ENCODE measurements around the gene EXOG. TPM values are rescaled to one million over a fixed set of nuclear protein-coding genes. Genes with fewer than 3 reads are reported as not detected.

The EXOG gene
- total RNA-seq, 4 donors from 2014 or later = 6.2 to 22.8 (median 13.8) TPM

DNA sequence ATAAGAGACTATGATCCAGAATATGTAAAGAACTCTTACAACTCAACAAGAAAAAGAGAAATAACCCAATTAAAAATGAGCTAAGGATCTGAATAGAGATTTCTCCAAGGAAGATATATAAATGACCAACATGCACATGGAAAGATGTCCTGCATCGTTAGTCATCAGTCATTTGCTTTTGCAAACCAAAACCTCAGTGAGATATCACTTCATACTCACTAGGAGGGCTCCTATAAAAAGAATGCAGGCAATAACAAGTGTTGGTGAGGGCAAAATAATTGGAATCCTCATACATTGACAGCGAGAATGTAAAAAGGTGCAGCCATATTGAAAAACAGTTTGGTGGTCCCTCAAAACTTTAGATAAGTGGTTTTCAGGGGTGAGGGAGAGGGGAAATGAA lies 56.9 kb downstream of the EXOG start:
- no peak overlapping the region for H3K27ac ChIP-seq
- H3K9me3 ChIP-seq = no peaks in the 10 kb centered on the region
- intact Hi-C loops (cut with DNase I; ENCODE audit: low total_unique reads) = no loop called here
- no peak for TF ChIP-seq POLR2A (IDR thresholded peaks at IDR 0.05)
- TF ChIP-seq, protein P1, sequence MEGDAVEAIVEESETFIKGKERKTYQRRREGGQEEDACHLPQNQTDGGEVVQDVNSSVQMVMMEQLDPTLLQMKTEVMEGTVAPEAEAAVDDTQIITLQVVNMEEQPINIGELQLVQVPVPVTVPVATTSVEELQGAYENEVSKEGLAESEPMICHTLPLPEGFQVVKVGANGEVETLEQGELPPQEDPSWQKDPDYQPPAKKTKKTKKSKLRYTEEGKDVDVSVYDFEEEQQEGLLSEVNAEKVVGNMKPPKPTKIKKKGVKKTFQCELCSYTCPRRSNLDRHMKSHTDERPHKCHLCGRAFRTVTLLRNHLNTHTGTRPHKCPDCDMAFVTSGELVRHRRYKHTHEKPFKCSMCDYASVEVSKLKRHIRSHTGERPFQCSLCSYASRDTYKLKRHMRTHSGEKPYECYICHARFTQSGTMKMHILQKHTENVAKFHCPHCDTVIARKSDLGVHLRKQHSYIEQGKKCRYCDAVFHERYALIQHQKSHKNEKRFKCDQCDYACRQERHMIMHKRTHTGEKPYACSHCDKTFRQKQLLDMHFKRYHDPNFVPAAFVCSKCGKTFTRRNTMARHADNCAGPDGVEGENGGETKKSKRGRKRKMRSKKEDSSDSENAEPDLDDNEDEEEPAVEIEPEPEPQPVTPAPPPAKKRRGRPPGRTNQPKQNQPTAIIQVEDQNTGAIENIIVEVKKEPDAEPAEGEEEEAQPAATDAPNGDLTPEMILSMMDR (IDR thresholded peaks at IDR 0.05) = no peak
- H3K4me1 ChIP-seq = no peaks in the 10 kb centered on the region
- DNase-seq = no peak
- no peaks in the 10 kb centered on the region for H3K36me3 ChIP-seq
- no peaks in the 10 kb centered on the region for H3K27me3 ChIP-seq
- H3K4me3 ChIP-seq = no peak overlapping the region

DNA sequence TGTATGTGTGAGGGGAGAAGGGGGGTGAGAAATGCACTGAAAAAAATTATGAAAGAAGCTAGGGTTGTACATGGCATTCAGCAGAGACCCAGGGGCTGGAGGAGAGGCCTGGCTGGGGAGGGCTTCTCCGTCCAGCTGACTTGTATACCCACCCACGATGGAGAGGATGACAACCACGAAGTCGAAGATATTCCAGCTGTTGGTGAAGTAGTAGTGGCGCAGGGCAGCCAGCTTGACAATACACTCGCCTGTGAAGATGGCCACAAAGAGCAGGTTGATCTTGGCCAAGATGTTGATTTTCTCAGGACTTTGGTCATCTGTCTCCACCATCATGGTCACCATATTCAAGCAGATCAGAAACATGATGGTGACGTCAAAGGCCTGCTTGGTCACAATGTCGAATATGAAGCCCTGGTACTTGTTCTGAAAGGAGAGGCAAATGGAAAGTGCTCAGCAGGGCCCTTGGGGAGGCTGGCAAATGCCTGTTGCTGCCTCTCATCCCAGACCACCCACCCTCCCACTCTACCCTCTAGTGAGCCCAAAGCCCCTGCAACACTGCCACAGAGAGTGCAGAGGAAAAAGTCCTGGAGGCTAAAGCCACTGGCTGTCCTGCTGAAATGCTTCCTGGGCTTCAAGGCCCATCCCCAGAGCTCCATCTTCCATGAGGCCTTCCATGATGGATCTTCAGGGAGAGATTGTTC lies 58.1 kb downstream of the EXOG start:
- no peaks in the 10 kb centered on the region for H3K27me3 ChIP-seq
- H3K4me1 ChIP-seq = no peaks in the 10 kb centered on the region
- H3K27ac ChIP-seq = no peak overlapping the region
- no peak overlapping the region for H3K4me3 ChIP-seq
- H3K9me3 ChIP-seq = no peaks in the 10 kb centered on the region
- intact Hi-C loops (cut with DNase I; ENCODE audit: low total_unique reads) = no loop called here
- no peaks in the 10 kb centered on the region for H3K36me3 ChIP-seq
- TF ChIP-seq, protein P1 (IDR thresholded peaks at IDR 0.05) = no peak
- no peak for TF ChIP-seq POLR2A (IDR thresholded peaks at IDR 0.05)
- no peak for DNase-seq

DNA sequence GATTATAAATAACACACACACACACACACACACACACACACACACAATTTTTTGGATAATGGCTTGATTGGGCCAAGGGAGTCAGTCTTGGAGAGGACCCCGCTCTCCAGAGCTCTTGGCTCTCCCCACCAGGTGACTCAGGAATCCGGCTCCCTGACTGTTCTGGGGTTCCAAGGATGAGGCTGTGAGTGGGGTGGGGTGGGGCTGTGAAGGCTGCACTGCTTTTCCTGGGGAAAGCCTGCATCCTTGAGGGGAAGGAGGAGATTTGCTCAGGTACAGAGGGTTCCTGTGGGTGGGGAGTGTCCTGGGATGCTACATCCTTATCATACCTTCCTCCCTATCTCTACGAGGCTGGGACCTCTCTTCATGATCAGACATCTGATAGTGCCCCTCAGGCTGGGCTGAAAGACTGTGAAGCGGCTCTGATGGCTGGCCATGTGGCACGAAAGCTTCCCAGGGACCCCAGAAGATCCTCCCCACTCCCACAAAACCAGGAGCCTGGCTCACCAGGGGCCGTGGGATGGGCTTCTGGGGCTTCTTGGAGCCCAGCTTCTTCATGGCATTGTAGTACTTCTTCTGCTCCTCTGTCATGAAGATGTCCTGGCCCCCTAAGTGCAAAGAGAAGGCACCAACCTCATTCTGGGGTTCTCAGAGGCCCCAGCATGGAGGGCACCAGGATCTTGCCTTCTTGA lies 59.2 kb downstream of the EXOG start:
- intact Hi-C loops (cut with DNase I; ENCODE audit: low total_unique reads) = no loop called here
- Histone ChIP-seq H3K4me3 (no peak overlapping the region), H3K27ac (no peak overlapping the region), H3K4me1 (no peaks in the 10 kb centered on the region), H3K27me3 (no peaks in the 10 kb centered on the region), H3K36me3 (no peaks in the 10 kb centered on the region), H3K9me3 (no peaks in the 10 kb centered on the region)
- TF ChIP-seq, protein P1 (IDR thresholded peaks at IDR 0.05) = no peak
- no peak for TF ChIP-seq POLR2A (IDR thresholded peaks at IDR 0.05)
- no peak for DNase-seq

DNA sequence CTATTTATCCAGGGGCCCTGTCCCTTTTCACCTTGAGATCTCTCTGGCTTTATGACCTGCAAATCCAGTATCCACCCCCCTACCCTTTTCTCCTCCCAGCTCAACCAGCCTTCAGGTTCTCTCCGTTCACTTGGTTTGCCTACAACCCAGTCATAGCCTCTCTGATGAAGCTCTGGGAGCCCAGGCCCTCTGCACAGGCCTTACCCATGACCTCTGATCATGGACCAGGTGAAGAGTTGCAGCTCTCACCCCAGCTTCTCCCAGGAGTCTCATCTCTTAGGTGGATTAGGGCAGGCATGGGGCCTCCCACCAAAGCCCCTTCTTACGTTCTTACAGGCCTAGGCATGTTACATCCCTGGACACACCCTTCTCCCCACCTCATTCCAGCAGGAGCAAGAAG lies 59.8 kb downstream of the EXOG start:
- no peak for DNase-seq
- H3K27ac ChIP-seq = no peak overlapping the region
- no peaks in the 10 kb centered on the region for H3K27me3 ChIP-seq
- no peaks in the 10 kb centered on the region for H3K4me1 ChIP-seq
- TF ChIP-seq POLR2A (IDR thresholded peaks at IDR 0.05) = no peak
- TF ChIP-seq, protein P1 (IDR thresholded peaks at IDR 0.05) = no peak
- intact Hi-C loops (cut with DNase I; ENCODE audit: low total_unique reads) = no loop called here
- no peaks in the 10 kb centered on the region for H3K9me3 ChIP-seq
- no peak overlapping the region for H3K4me3 ChIP-seq
- no peaks in the 10 kb centered on the region for H3K36me3 ChIP-seq

DNA sequence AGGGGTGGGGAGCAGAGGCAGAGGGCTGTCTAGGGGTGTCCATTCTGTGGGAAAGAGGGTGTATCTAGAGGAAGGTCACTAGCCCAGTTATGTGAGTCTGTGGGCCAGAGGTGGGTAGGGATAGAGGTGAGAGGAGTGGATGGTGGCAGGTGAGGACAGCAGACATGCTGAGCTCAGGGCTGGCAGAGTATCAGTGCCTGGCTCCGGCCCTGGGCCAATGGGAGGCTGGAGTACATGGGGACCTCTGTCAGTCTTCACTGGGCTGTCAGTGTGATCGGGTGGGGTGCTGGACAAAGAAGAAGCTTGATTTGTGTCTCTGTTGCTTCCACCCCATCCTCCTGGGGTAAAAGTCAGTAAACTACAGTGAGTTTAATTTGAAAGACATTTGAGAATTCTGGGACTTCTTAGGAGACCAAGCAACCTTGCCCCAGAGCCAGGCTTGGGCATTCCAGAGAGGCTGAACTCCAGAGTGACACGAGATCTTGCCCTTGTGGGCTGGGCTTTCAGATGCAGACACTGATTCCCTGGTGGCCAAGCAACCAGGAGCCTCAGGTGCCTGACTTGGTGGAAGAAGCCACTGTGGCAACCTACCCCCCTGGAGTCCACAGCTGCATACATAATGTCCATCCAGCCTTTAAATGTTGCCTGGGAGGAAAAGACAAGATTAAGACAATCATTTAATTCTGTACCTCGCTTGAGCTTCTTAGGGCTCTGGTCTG lies 60.7 kb downstream of the EXOG start:
- no peak overlapping the region for H3K27ac ChIP-seq
- intact Hi-C loops (cut with DNase I; ENCODE audit: low total_unique reads) = no loop called here
- no peaks in the 10 kb centered on the region for H3K4me1 ChIP-seq
- TF ChIP-seq, protein P1 (IDR thresholded peaks at IDR 0.05) = no peak
- TF ChIP-seq POLR2A (IDR thresholded peaks at IDR 0.05) = no peak
- H3K27me3 ChIP-seq = no peaks in the 10 kb centered on the region
- H3K4me3 ChIP-seq = no peak overlapping the region
- H3K36me3 ChIP-seq = no peaks in the 10 kb centered on the region
- H3K9me3 ChIP-seq = no peaks in the 10 kb centered on the region
- no peak for DNase-seq

All from uterus (tissue), 4 donors.